Transverse colon (tissue), 4 donors: ENCODE measurements around the gene PIF1.

ENCODE experiments used
- CTCF ChIP-seq, 5 experiments: fragments of 200-600 bp in 3 of 5; fragments of 450-650 bp in 2 of 5; sonication (generic) in 3 of 5; IDR thresholded peaks; 1 replicate in 2 of 5; 2 replicates in 3 of 5; pipeline ENCODE4 v1.5.1; 2016 to 2017; ENCODE audit warnings: antibody characterized with exemption in 5 of 5, inconsistent platforms in 3 of 5, mild to moderate bottlenecking in 2 of 5, moderate library complexity in 1 of 5
- EP300 ChIP-seq: sonication (generic); formaldehyde crosslinking; IDR thresholded peaks from one replicate; pipeline ENCODE4 v1.6.1; 2017; ENCODE audit warnings: antibody characterized with exemption, low read depth
- POLR2A ChIP-seq: fragments of 450-650 bp; IDR thresholded peaks from one replicate; pipeline ENCODE4 v1.6.1; 2016; ENCODE audit warnings: antibody characterized with exemption, mild to moderate bottlenecking, moderate library complexity
- POLR2AphosphoS5 ChIP-seq, 3 donors: sonication (generic); formaldehyde crosslinking; IDR thresholded peaks; one replicate each; pipeline ENCODE4 v1.6.1; 2016; ENCODE audit warnings: antibody characterized with exemption in 3 of 3

- TF ChIP-seq CTCF (IDR thresholded peaks at IDR 0.05) = no peak
- no peak for TF ChIP-seq EP300
- no peak for TF ChIP-seq POLR2A
- TF ChIP-seq POLR2AphosphoS5 (IDR thresholded peaks at IDR 0.05) = no peak
Measured at GRCh38 chr15:64861331-64861730, 35.9 kb upstream of the PIF1 start.
